C4-2B (cell line): ENCODE data around the gene BRD1.

Experiments used
- ZFX ChIP-seq: fragments of 450-650 bp; IDR thresholded peaks from 2 replicates; pipeline ENCODE4 v1.6.1; 2017
- TF ChIP-seq, protein P1 (sequence below): fragments of 450-650 bp; conservative IDR thresholded peaks from 2 replicates; pipeline ENCODE4 v1.5.1; 2017; ENCODE audit warnings: mild to moderate bottlenecking

DNA sequence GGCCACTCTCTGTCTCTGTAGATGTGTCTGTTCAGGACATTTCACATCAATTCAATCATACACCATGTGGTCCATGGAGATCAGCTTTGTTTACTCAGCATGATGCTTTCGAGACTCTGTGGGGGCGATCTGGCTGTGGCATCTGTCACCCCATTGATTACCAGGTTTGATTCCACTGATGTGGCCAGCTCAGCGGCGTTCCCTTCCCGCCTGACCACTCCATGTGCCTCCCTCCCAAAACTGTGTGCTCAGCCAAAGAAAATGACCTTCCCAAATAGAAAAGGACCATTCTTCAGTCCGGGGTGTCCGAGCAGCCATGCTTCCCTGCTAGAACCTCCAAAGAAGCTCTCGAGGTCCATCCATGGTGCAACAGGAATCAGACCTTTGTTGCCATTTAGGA is 89.1 kb downstream of the BRD1 start:
- TF ChIP-seq, protein P1, sequence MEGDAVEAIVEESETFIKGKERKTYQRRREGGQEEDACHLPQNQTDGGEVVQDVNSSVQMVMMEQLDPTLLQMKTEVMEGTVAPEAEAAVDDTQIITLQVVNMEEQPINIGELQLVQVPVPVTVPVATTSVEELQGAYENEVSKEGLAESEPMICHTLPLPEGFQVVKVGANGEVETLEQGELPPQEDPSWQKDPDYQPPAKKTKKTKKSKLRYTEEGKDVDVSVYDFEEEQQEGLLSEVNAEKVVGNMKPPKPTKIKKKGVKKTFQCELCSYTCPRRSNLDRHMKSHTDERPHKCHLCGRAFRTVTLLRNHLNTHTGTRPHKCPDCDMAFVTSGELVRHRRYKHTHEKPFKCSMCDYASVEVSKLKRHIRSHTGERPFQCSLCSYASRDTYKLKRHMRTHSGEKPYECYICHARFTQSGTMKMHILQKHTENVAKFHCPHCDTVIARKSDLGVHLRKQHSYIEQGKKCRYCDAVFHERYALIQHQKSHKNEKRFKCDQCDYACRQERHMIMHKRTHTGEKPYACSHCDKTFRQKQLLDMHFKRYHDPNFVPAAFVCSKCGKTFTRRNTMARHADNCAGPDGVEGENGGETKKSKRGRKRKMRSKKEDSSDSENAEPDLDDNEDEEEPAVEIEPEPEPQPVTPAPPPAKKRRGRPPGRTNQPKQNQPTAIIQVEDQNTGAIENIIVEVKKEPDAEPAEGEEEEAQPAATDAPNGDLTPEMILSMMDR = no peak
- TF ChIP-seq ZFX = no peak
